ENCODE measurements around the gene PRLHR.

DNA sequence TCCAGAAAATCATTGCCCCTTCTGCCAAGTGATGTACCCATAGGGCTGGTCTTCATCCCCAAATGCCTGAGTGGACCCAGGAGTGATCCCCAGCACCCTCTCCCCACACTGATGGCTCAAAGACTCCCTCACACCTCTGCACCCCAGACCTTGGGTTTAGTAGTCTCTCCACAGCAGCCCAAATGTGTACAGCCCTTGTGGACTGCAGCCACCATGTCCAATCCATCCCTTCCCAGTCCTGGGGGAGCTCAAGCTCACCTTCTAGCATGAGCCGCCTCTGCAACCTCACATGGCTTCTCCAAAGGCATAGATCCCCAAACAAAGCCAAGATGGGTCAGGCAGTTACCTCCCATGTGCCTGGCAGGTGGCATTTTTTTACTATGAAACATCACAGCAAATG, 50.1 kb downstream of the PRLHR start:
- TF ChIP-seq POLR2AphosphoS5 (IDR thresholded peaks at IDR 0.05; ENCODE audit: low read depth, low read length) = no peak
- TF ChIP-seq TAF1 (IDR thresholded peaks at IDR 0.05; ENCODE audit: low read depth, low read length) = no peak
- TF ChIP-seq POLR2A (IDR thresholded peaks at IDR 0.05; ENCODE audit: low read depth, low read length) = no peak
- no peak for TF ChIP-seq PAX5 (IDR thresholded peaks at IDR 0.05; ENCODE audit: insufficient read depth, low read length, severe bottlenecking)
